Activated CD8-positive, alpha-beta T cell treated with anti-CD3 and anti-CD28 coated beads for 36 hours (primary cell): ENCODE data around the gene ADAMTS2. TPM values are rescaled to one million over a fixed set of nuclear protein-coding genes. Genes with fewer than 3 reads are reported as not detected.

Experiments
- ATAC-seq: fragments of 200-7000 bp; cut with Tn5 transposase; one replicate; pipeline ENCODE4 v1.10.0; 2021; ENCODE audit warnings: mild to moderate bottlenecking, moderate library complexity
- CTCF ChIA-PET: fragments of 350-600 bp; sonication (Branson Sonifier 250); formaldehyde crosslinking; loops from one replicate; lab custom pipeline; 2021; ENCODE audit warnings: antibody characterized with exemption; lab: Charles Lee
- POLR2A ChIA-PET: fragments of 350-600 bp; sonication (Branson Sonifier 250); formaldehyde crosslinking; loops from one replicate; lab custom pipeline; 2021; ENCODE audit warnings: antibody characterized with exemption; lab: Charles Lee
- DNase-seq: peaks from one replicate; pipeline ENCODE4 v3.0.0-alpha.2; 2020
- H3K27ac Mint-ChIP-seq: one replicate; pipeline ENCODE4 v1.8.0; 2021; ENCODE audit warnings: mild to moderate bottlenecking, mixed read lengths
- H3K27me3 Mint-ChIP-seq: one replicate; pipeline ENCODE4 v1.8.0; 2021; ENCODE audit warnings: mixed read lengths
- H3K36me3 Mint-ChIP-seq: one replicate; pipeline ENCODE4 v1.8.0; 2021; ENCODE audit warnings: low read depth, mixed read lengths
- H3K4me1 Mint-ChIP-seq: one replicate; pipeline ENCODE4 v1.8.0; 2021; ENCODE audit warnings: low read depth, mixed read lengths
- H3K4me3 Mint-ChIP-seq: one replicate; pipeline ENCODE4 v1.8.0; 2021; ENCODE audit warnings: mild to moderate bottlenecking, moderate library complexity, mixed read lengths
- H3K9me3 Mint-ChIP-seq: one replicate; pipeline ENCODE4 v1.8.0; 2021; ENCODE audit warnings: mixed read lengths
- intact Hi-C: fragments of 100-400 bp; cut with micrococcal nuclease; formaldehyde crosslinking; loops from one replicate; pipeline ENCODE4 v1.10.0; 2022
- total RNA-seq, 2 experiments: library from RNA; stranded (reverse); gene quantifications; one replicate each; pipeline ENCODE4 v1.2.3, GENCODE V29; 2021
- TF ChIP-seq, protein P1 (sequence below): fragments of 200-600 bp; IDR thresholded peaks from one replicate; pipeline ENCODE4 v1.8.0; 2022; ENCODE audit warnings: antibody characterized with exemption, mild to moderate bottlenecking

ADAMTS2 gene
- total RNA-seq, 2 experiments from 2014 or later = not detected

DNA sequence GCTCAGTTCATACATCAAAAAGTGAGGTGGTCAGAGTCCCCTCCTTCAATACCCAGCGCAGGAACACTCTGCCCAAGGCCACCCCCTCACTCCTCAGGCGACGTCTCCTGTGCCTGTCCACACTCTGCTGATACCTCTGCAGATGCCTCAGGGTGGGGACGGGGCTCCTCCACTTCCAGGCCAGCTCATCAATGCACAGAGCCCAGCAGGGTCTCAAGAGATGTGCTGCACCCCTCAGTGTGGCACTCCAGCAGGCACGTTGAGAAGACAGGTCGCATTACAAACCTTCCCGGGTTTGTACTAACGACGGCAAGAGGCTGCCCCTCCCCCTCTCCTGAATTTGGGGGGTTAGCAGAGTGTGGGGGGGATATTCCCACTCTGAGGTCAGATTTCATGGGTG is 156.6 kb downstream of the ADAMTS2 start:
- no peaks in the 10 kb centered on the region for H3K27me3 Mint-ChIP-seq
- ChIA-PET CTCF (no interaction called here), POLR2A (no interaction called here)
- DNase-seq (no peak), ATAC-seq (no peak)
- no peaks in the 10 kb centered on the region for H3K4me1 Mint-ChIP-seq
- H3K27ac Mint-ChIP-seq = no peak overlapping the region
- H3K4me3 Mint-ChIP-seq = no peak overlapping the region
- TF ChIP-seq, protein P1, sequence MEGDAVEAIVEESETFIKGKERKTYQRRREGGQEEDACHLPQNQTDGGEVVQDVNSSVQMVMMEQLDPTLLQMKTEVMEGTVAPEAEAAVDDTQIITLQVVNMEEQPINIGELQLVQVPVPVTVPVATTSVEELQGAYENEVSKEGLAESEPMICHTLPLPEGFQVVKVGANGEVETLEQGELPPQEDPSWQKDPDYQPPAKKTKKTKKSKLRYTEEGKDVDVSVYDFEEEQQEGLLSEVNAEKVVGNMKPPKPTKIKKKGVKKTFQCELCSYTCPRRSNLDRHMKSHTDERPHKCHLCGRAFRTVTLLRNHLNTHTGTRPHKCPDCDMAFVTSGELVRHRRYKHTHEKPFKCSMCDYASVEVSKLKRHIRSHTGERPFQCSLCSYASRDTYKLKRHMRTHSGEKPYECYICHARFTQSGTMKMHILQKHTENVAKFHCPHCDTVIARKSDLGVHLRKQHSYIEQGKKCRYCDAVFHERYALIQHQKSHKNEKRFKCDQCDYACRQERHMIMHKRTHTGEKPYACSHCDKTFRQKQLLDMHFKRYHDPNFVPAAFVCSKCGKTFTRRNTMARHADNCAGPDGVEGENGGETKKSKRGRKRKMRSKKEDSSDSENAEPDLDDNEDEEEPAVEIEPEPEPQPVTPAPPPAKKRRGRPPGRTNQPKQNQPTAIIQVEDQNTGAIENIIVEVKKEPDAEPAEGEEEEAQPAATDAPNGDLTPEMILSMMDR = no peak
- no peaks in the 10 kb centered on the region for H3K36me3 Mint-ChIP-seq
- intact Hi-C loops = no loop called here
- H3K9me3 Mint-ChIP-seq = no peaks in the 10 kb centered on the region

DNA sequence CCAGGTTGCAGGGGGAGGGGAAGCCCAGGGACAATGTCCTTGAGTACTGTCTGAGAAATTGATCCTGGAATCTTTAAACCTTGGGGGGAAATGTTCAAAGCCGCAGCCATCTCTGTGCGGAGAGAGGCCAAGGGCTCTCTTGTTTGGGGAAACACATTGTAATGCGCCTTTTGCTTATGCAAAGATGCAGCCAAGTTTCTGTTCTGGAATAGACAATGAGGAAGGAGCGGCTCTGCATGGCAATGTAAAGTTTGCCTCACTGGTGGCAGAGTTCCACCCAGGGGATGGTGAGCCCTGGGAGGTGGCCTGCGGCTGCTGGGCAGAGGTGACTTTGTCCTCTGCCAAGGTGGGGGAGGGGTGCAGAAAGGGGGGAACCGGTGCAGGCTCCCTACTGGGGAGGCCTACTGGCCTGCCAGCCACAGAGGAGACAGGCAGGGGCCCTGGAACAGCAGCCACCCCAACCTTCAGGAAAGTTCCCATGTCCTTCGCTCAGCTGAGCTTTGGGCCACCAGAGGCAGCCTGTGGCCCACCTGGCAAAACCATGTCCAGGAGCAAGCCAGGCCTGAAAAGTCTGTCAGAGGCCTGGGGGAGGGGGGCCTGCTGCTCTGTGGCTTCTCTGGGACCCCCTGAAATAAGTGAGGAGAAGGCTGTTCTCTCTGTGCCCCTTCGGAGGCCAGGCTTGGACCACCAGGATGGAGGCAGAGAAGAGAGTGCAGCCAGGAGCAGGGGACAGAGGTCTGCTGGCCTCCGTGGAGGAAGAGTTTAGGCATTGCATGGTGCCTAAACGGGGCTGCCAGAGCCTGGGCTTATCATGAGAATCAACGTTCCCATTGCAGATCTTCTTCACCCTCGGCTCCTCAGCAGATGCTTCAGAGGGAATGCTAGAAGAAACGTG is 157.3 kb downstream of the ADAMTS2 start:
- Mint-ChIP-seq H3K4me3 (no peak overlapping the region), H3K9me3 (no peaks in the 10 kb centered on the region), H3K4me1 (no peaks in the 10 kb centered on the region), H3K27me3 (peaks cover 2% of the 10 kb centered on the region), H3K27ac (no peak overlapping the region), H3K36me3 (no peaks in the 10 kb centered on the region)
- intact Hi-C loops = no loop called here
- POLR2A ChIA-PET = no interaction called here
- no peak for DNase-seq
- no peak for ATAC-seq
- CTCF ChIA-PET = no interaction called here
- TF ChIP-seq, protein P1 = no peak

DNA sequence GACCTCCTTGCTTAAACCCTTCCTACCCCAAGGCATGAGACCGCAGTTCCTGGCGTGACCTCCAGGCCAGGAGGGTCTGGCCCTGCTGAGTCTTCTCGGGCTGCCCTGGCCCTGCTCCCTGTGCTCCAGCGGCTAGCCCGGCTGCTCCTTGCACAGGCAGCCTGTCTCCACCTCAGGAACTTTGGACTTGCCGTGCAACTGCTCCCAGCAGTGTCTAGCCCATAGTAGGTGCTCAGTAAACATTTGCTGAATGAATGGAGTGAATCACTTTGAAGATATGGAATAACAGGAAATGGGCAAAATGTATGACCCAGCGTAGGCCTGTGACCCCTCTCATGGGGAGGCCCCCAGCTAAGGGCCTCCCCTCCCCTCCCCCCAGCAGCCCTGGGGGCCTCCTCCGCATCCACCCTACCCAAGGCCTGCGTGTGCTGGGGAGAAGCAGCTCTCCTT is 158.0 kb downstream of the ADAMTS2 start:
- Mint-ChIP-seq H3K4me3 (no peak overlapping the region), H3K9me3 (no peaks in the 10 kb centered on the region), H3K4me1 (peaks cover under 1% of the 10 kb centered on the region), H3K27me3 (peaks cover 2% of the 10 kb centered on the region), H3K27ac (no peak overlapping the region), H3K36me3 (no peaks in the 10 kb centered on the region)
- intact Hi-C loops = no loop called here
- no peak for DNase-seq
- POLR2A ChIA-PET = no interaction called here
- TF ChIP-seq, protein P1 = no peak
- no peak for ATAC-seq
- CTCF ChIA-PET = no interaction called here

DNA sequence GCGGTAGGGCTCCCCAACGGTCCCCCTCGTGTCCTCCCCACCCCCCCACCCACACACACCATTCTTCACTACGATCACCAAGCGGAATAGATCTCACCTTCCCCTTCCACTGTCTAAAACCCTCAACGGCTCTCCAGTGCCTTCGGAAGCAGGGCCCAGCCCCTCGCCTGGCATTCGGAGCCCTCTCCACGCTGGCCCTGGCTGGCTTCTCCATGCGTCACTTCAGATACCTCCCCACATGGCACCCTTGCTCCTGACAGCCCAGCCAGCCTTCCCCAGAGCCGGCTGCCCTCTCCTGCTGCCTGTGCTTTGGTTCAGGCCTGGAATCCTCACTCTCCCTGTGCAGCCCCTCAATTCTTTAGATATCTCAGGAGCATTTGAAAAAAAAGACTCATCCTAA is 158.5 kb downstream of the ADAMTS2 start:
- Mint-ChIP-seq H3K4me1 (peaks cover 5% of the 10 kb centered on the region), H3K9me3 (no peaks in the 10 kb centered on the region), H3K36me3 (no peaks in the 10 kb centered on the region), H3K27ac (no peak overlapping the region), H3K4me3 (no peak overlapping the region), H3K27me3 (peaks cover 2% of the 10 kb centered on the region)
- ChIA-PET POLR2A (no interaction called here), CTCF (no interaction called here)
- ATAC-seq (no peak), DNase-seq (no peak)
- TF ChIP-seq, protein P1 = no peak
- intact Hi-C loops = no loop called here

DNA sequence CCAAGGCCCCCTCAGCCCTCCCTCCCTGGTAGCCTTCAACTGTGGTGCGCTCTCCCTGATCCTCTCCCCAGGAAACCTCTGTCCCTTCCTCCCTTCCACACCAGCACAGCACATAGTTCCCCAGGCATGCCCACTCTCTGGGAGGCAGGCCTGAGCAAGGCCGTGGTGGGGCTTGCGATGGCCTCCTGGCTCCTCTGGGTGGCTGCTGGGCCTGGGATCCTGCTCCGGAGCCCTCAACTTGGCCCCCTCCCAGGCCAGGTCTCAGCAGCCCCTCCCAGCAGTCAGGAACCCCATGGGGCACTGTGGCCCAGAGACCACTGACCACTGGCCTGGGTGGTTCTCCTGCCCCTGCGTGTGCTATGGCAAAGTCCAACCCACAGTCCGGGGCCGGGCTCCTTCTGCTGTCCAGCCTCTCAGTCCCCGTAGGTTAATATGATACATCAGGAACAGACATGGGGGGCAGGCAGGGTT is 159.3 kb downstream of the ADAMTS2 start:
- no peaks in the 10 kb centered on the region for H3K36me3 Mint-ChIP-seq
- H3K9me3 Mint-ChIP-seq = no peaks in the 10 kb centered on the region
- POLR2A ChIA-PET = no interaction called here

More for the DNA sequence above, 159.3 kb downstream of the ADAMTS2 start:
- Mint-ChIP-seq H3K4me3 (no peak overlapping the region), H3K27me3 (peaks cover 2% of the 10 kb centered on the region), H3K27ac (no peak overlapping the region), H3K4me1 (peaks cover 5% of the 10 kb centered on the region)
- CTCF ChIA-PET = no interaction called here
- ATAC-seq = no peak
- no peak for DNase-seq
- intact Hi-C loops = no loop called here
- TF ChIP-seq, protein P1 = no peak
